ENCODE measurements around the gene NAGK.
"Not testable (repeated sequence)": the region's sequence is repeated elsewhere in the genome, so short reads cannot be mapped to it uniquely, and the experiment has no call there.

Gene NAGK

GRCh38 chr2:71073475-71073874, 5.0 kb downstream of the NAGK start:
- peaks cover 56 to 87% (median 60%) of the 10 kb centered on the region in 11 experiments for H3K36me3 ChIP-seq
- peak overlapping the region in 2 of 10 experiments; percentile 24 to 36; a peak in 4 of 20 replicates for H3K4me3 ChIP-seq
- H3K4me2 ChIP-seq, result peak overlapping the region in 3 of 11 experiments; percentile 97 to 100 (median 98); a peak in 6 of 22 replicates
- H4K20me1 ChIP-seq, result peaks cover 0 to 60% (median 23%) of the 10 kb centered on the region in 11 experiments; a peak in 13 of 22 replicates
- H3K9me3 ChIP-seq (replicated peaks in 1 of 11), result no peaks in the 10 kb centered on the region
- H3K4me1 ChIP-seq, result peaks cover 43 to 79% (median 58%) of the 10 kb centered on the region in 10 experiments
- peak overlapping the region in 2 of 11 experiments; percentile 67; a peak in 4 of 22 replicates for H3K9ac ChIP-seq
- peak overlapping the region in 5 of 11 experiments; percentile 4 to 37 (median 29); a peak in 3 of 22 replicates for H3K27ac ChIP-seq
- no peak for TF ChIP-seq Cebpa-rat (IDR thresholded peaks at IDR 0.05)
- H3K27me3 ChIP-seq, result no peaks in the 10 kb centered on the region

DNA sequence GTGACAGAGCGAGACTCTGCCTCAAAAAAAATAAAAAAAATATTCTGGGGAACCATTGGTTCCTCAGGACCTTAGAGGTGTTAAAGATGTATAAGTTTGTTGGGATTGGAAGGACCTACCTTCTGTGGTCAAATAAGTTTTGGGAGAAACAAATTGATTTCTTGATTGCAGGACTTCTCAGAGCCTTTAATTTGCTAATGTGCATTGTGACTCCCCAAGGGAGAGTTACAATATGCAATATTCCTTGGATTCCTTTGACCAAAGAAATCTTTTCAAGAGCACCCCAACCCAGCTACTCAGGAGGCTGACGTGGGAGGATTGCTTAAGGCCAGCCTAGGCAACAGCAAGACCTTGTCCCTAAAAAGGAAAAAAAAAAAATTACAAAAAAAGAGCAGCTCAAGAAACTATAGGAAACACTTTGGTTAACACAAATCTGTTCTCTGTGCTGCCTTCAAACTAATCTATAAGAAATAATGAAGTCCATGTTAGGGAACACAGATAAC, 6.5 kb downstream of the NAGK start:
- peak overlapping the region in 2 of 11 experiments; percentile 29 to 39; a peak in 1 of 22 replicates for H3K27ac ChIP-seq
- TF ChIP-seq Cebpa-rat (IDR thresholded peaks at IDR 0.05), result no peak
- H3K27me3 ChIP-seq, result no peaks in the 10 kb centered on the region
- peak overlapping the region in 3 of 11 experiments; percentile 97 to 100 (median 98); a peak in 5 of 22 replicates for H3K4me2 ChIP-seq
- H3K4me1 ChIP-seq, result peaks cover 31 to 77% (median 48%) of the 10 kb centered on the region in 10 experiments
- peaks cover 63 to 92% (median 75%) of the 10 kb centered on the region in 11 experiments for H3K36me3 ChIP-seq
- peaks cover 0 to 75% (median 9%) of the 10 kb centered on the region in 11 experiments; a peak in 11 of 22 replicates for H4K20me1 ChIP-seq
- no peaks in the 10 kb centered on the region for H3K9me3 ChIP-seq (replicated peaks in 1 of 11)
- H3K4me3 ChIP-seq, result peak overlapping the region in 1 of 10 experiments; percentile 24; a peak in 1 of 20 replicates
- peak overlapping the region in 2 of 11 experiments; percentile 67; a peak in 5 of 22 replicates for H3K9ac ChIP-seq

DNA sequence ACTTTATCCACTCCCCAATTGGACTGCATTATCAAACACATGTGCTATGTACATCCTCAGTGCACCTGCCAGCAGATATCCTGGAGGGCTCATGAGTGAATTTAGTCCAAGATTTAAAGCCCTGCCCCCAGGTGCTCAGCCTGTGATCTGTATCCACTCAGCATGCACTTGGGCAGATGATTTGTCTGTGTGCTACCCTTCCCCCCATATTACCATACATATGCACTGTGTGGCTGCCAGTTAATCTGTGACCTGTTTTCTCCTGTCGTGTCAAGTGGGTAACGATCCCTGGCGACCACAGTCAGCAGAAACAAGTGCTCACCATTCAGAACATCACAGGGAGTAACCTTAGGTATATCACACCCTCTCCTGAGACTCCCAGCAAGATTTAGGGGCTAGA, 10.2 kb downstream of the NAGK start:
- peaks cover 0 to 94% (median 16%) of the 10 kb centered on the region in 10 experiments; a peak in 13 of 20 replicates for H3K4me1 ChIP-seq
- peak overlapping the region in 1 of 11 experiments; percentile 34; a peak in 1 of 22 replicates for H3K9ac ChIP-seq
- no peaks in the 10 kb centered on the region for H3K27me3 ChIP-seq
- TF ChIP-seq Cebpa-rat (IDR thresholded peaks at IDR 0.05), result no peak
- no peak overlapping the region for H3K4me3 ChIP-seq
- no peak overlapping the region for H3K27ac ChIP-seq
- no peaks in the 10 kb centered on the region for H3K9me3 ChIP-seq (replicated peaks in 1 of 11)
- peak overlapping the region in 1 of 11 experiments; percentile 7; a peak in 1 of 22 replicates for H3K4me2 ChIP-seq
- peaks cover 0 to 94% (median 0%) of the 10 kb centered on the region in 11 experiments; a peak in 9 of 22 replicates for H4K20me1 ChIP-seq
- peaks cover 54 to 80% (median 71%) of the 10 kb centered on the region in 11 experiments for H3K36me3 ChIP-seq

DNA sequence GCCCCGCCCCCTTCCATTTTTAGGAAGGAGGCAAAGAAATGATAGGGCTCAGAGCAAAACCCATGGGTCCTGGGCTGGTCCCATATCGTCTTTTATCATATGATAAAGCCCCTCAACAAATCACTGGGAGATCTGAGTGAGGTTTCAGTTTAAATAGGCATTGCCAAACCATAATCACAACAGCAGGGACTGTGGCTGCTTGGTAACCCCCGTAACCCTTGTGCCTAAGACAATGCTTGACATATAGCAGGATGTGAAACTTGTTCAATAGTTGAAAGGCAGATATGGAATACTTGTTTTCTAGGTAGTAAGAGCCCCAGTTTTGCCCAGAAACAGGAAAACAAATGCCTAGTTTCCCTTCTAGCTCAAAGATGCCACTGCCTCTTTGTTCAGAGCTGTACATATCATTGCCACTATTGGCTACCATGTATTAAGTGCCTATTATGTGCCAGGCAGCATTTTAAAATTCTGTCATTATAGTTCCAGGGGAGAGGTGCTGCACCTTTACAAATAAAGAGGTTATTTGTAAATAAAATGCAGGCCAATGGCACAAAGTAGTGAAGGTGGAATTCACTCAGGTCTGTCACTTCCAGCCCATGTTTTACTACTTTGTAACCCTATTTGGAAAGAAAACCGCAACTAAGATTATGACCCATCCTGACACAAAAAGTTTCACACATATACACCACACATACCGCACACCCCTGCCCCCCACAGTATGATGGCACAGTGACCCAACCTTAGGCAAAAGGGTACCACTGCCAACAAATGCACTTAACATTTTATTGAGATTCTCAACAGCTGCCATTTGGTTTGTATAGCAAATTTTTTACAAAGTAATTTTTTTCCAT, 14.2 kb downstream of the NAGK start:
- Histone ChIP-seq H3K9me3 (replicated peaks in 1 of 11) (no peaks in the 10 kb centered on the region), H3K27me3 (no peaks in the 10 kb centered on the region), H3K27ac (peak overlapping the region in 3 of 11 experiments; percentile 12 to 47 (median 44); a peak in 4 of 22 replicates), H3K9ac (peak overlapping the region in 2 of 11 experiments; percentile 48 to 56; a peak in 2 of 22 replicates), H3K36me3 (peaks cover 14 to 40% (median 31%) of the 10 kb centered on the region in 11 experiments), H3K4me2 (peak overlapping the region in 4 of 11 experiments; percentile 1 to 79 (median 70); a peak in 7 of 22 replicates), H4K20me1 (peaks cover 0 to 54% (median 0%) of the 10 kb centered on the region in 11 experiments; a peak in 8 of 22 replicates), H3K4me1 (peaks cover 0 to 65% (median 0%) of the 10 kb centered on the region in 10 experiments; a peak in 9 of 20 replicates), H3K4me3 (no peak overlapping the region)
- TF ChIP-seq Cebpa-rat (IDR thresholded peaks at IDR 0.05), result no peak

DNA sequence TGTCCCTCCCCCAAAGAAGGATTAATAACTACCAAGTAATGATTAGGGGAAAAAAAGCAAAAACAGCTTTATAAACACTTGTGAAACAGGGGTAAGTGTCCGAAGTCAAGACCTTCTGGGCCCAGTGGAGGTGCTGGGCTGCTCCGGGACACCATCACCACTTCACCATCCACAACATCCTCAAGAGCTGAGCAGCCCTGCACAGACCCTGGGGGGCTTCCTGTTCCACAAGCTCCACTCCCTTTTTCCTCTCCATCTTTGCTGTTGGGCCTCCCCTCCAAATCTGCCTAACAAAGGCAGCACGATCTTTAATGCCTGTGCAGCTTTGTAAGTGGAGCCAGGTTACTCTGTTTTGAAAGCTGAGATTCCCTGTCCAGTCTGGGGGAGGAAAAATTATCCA, 14.8 kb downstream of the NAGK start:
- H3K9ac ChIP-seq; H3K4me3 ChIP-seq; H3K27me3 ChIP-seq; H3K9me3 ChIP-seq (replicated peaks in 1 of 11): not testable (repeated sequence)
- H3K4me2 ChIP-seq, result peak overlapping the region in 4 of 11 experiments; percentile 1 to 79 (median 70); a peak in 5 of 22 replicates
- H3K27ac ChIP-seq, result peak overlapping the region in 2 of 11 experiments; percentile 12 to 47; a peak in 3 of 22 replicates
- H4K20me1 ChIP-seq, result peaks cover 0 to 47% (median 0%) of the 10 kb centered on the region in 11 experiments; a peak in 7 of 22 replicates
- H3K4me1 ChIP-seq, result peaks cover 0 to 58% (median 0%) of the 10 kb centered on the region in 10 experiments; a peak in 9 of 20 replicates
- peaks cover 8 to 34% (median 24%) of the 10 kb centered on the region in 11 experiments for H3K36me3 ChIP-seq

GRCh38 chr2:71083752-71084312, 15.4 kb downstream of the NAGK start:
- Histone ChIP-seq H3K4me1 (peaks cover 0 to 53% (median 0%) of the 10 kb centered on the region in 10 experiments; a peak in 9 of 20 replicates), H3K36me3 (peaks cover 3 to 28% (median 19%) of the 10 kb centered on the region in 11 experiments; a peak in 21 of 22 replicates), H3K27ac (peak overlapping the region in 5 of 11 experiments; percentile 22 to 73 (median 62); a peak in 8 of 22 replicates), H3K4me2 (peak overlapping the region in 5 of 11 experiments; percentile 13 to 89 (median 65); a peak in 8 of 22 replicates), H3K9ac (peak overlapping the region in 3 of 11 experiments; percentile 34 to 49 (median 45); a peak in 2 of 22 replicates), H4K20me1 (peaks cover 0 to 41% (median 0%) of the 10 kb centered on the region in 11 experiments; a peak in 7 of 22 replicates)
- not testable (repeated sequence) for H3K4me3 ChIP-seq; H3K27me3 ChIP-seq; H3K9me3 ChIP-seq (replicated peaks in 1 of 11)

- H3K9me3 ChIP-seq (replicated peaks in 1 of 11); H3K9ac ChIP-seq; H3K4me3 ChIP-seq; H3K27ac ChIP-seq; H3K4me2 ChIP-seq; H3K27me3 ChIP-seq: not testable (repeated sequence)
- Histone ChIP-seq H3K36me3 (peaks cover 0 to 12% (median 3%) of the 10 kb centered on the region in 11 experiments; a peak in 7 of 22 replicates), H3K4me1 (peaks cover 0 to 38% (median 0%) of the 10 kb centered on the region in 10 experiments; a peak in 9 of 20 replicates), H4K20me1 (peaks cover 0 to 25% (median 0%) of the 10 kb centered on the region in 11 experiments; a peak in 2 of 22 replicates)
These were observed 17.0 kb downstream of the NAGK start for GRCh38 chr2:71085325-71086003.

GRCh38 chr2:71089475-71089874, 21.0 kb downstream of the NAGK start:
- not testable (repeated sequence) for H3K9ac ChIP-seq; H3K4me2 ChIP-seq; H3K4me3 ChIP-seq; H3K36me3 ChIP-seq; H4K20me1 ChIP-seq; H3K4me1 ChIP-seq; H3K27me3 ChIP-seq; H3K9me3 ChIP-seq (replicated peaks in 1 of 11); H3K27ac ChIP-seq

- H3K27me3 ChIP-seq; H3K9me3 ChIP-seq (replicated peaks in 1 of 11); H3K4me1 ChIP-seq; H3K36me3 ChIP-seq; H3K4me3 ChIP-seq; H3K4me2 ChIP-seq; H4K20me1 ChIP-seq; H3K9ac ChIP-seq; H3K27ac ChIP-seq: not testable (repeated sequence)
These were observed 23.4 kb downstream of the NAGK start for GRCh38 chr2:71091808-71092207.

DNA sequence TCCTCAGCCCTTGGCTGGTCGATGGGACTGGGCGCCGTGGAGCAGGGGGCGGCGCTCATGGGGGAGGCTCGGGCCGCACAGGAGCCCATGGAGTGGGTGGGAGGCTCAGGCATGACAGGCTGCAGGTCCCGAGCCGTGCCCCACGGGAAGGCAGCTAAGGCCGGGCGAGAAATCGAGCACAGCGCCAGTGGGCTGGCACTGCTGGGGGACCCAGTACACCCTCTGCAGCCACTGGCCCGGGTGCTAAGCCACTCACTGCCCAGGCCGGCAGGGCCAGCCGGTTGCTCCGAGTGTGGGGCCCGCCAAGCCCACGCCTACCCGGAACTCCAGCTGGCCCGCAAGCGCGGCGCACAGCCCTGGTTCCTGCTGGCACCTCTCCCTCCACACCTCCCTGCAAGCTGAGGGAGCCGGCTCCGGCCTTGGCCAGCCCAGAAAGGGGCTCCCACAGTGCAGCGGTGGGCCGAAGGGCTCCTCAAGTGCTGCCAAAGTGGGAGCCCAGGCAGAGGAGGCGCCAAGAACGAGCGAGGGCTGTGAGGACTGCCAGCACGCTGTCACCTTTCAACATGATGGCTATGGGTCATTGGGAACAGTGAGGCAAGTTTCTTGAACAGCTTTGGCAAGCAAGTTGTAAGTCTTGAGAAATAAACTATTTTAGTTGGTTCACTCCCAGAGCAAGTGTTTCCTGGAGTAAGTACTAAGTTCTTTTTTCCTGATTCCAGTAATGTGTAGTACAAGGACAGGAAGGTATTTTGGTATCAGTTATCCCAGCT, 24.2 kb downstream of the NAGK start:
- not testable (repeated sequence) for H3K9ac ChIP-seq; H3K9me3 ChIP-seq (replicated peaks in 1 of 11); H4K20me1 ChIP-seq; H3K36me3 ChIP-seq; H3K4me2 ChIP-seq; H3K4me1 ChIP-seq; H3K27ac ChIP-seq; H3K4me3 ChIP-seq; H3K27me3 ChIP-seq
